Hematopoietic multipotent progenitor cell treated with erythropoietin and hydrocortisone succinate and interleukin-3 and kit ligand, for 6 days (in vitro differentiated cells): ENCODE results near the gene KCNK5.

Experiments used
- DNase-seq: peaks from one replicate; pipeline ENCODE4 v3.0.0-alpha.2; 2015

Gene KCNK5

DNA sequence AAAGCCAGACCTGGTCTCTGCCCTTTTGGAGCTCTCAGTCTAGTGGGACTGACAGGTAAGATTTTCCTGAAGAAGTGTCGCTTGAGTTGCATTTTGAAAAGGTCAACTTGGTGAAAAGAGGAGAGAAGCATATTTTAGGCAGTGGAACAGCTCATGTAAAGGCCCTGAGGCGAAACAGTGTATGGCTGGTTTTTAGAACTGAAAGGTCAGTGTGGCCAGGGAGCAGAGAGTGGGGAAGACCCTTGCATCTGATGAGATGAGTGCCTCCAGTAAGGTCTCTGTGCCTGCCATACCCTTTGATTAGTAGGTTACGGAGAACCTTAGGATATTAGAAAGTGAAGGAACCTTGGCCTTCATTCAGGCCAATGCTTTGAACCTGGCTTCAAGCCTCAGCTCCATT lies 58.4 kb downstream of the KCNK5 start:
- no peak for DNase-seq

DNA sequence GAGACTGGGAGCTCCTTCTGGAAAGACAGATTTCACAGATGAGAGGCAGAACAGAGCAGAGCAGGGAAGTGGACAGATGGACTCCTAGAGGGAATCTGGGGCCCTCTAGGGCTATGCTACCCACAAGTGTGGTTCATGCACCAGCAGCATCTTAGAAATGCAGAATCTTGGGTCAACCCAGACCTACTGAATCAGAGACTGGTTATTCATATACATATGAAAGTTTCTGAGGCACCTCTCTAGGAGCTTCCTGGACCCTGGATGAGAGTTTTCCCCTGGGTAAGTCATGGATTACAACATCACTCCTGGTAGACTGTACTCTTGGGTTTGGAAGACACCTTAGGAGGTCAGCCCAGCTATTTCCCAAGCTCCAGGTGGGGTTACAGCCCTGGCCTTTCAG lies 58.9 kb downstream of the KCNK5 start:
- DNase-seq: no peak

DNA sequence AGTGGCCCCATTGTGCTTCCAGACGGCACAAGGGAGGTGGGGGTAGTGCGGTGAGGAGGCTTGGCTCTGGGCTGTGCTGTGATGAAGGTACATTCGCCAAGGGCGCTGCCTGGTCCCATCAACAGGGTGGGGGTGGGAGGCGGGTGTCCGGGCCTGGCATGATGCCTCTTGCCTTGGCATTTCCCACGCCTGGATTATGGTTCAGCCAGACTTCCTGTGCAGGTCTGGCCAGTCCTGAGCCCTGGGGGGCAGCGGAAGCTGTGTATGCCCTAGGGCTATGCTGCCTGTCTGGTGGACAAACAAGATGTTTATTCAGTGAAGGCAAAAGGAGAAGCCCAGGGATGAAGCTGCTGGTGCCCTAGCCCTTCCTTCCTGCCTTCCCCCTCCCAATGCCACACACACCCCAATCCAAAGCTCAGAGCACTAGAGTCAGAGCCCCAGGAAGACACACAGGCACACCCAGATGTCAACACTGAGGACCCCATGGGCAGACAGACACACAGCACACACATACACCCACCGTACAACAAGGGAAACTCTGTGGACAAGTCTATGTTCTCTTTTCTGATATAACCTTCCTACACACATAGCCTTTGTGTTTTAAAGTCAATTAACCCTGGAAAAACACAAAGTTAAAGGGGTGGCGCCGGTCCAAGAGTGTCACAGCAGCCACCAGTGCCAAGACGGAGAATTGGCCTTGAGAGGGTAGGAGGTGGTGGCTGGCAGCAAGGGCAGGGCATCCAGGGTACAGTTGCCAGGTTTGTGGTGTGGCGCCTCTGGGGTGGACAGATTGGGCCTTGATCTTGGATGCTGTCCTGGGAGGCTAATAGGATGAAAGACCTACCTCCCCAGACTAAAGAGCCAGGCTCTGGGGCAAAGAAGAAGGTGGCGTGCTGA lies 59.6 kb downstream of the KCNK5 start:
- DNase-seq: no peak

DNA sequence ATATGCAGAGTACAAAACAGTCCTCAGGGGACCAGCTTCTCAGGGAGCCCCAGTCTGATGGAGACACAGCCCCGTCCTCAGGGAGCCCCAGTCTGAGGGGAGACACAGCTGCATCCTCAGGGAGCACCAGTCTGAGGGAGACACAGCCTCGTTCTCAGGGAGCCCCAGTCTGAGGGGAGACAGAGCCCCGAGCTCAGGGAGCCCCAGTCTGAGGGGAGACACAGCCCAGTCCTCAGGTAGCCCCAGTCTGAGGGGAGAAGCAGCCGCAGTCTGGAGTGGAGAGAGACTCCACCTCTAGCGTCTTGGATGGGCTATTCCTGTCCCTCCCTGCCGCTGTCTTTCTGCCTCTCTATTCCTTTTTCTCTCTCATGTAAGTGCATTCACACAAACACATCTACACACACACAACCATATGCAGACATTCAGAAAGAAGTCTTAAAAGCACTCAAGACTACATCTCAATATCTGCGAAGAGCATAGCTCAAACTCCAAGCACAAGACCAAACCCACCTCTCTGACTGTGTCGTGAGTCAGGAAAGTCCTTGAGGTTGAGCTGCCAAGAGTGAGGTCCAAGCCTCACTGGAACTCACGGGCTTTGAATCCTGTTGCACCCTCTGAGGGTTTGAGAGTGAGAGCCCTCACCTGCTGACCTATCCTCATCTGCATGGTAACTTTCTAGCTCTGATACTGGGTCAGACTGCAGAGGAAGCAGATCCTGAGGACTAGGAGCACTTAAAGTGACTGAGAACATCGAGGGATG lies 61.2 kb downstream of the KCNK5 start:
- no peak for DNase-seq

DNA sequence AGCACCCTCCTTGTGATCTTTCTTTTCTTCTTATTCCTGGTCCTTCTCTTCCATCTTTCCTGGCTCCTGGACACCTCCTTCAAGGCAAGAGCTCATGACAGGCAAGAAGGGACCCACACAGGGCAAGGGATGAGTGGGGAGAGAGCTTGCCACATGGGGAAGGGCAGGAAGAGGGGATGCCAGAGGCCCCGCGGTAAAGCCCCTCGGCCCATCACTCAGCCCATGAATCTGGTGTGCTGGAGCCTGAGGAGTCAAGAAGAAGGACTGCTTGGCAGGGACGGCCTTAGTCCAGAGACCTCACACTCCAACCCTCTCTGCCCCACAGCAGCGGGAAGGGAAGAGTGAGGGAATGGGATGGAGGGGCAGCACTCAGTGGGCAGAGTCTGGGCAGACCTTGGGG lies 62.0 kb downstream of the KCNK5 start:
- no peak for DNase-seq

DNA sequence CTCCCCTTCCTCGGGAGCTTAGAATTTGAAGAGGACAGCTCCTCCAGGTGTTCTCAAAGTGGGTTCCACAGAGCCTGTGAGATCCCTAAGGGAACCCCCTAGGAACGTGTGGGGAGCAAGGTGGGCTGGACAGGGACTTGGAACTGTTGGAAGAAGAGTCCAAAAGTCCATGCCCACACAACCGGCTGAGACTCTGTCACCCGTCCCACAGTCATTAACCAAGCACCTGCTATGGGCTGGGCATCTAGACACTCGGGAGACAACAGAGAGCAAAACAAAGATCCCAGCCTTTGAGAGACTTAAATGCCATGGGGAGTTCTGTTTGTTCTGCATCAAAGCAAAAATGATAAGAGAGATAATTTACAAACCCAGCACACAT lies 62.4 kb downstream of the KCNK5 start:
- no peak for DNase-seq

DNA sequence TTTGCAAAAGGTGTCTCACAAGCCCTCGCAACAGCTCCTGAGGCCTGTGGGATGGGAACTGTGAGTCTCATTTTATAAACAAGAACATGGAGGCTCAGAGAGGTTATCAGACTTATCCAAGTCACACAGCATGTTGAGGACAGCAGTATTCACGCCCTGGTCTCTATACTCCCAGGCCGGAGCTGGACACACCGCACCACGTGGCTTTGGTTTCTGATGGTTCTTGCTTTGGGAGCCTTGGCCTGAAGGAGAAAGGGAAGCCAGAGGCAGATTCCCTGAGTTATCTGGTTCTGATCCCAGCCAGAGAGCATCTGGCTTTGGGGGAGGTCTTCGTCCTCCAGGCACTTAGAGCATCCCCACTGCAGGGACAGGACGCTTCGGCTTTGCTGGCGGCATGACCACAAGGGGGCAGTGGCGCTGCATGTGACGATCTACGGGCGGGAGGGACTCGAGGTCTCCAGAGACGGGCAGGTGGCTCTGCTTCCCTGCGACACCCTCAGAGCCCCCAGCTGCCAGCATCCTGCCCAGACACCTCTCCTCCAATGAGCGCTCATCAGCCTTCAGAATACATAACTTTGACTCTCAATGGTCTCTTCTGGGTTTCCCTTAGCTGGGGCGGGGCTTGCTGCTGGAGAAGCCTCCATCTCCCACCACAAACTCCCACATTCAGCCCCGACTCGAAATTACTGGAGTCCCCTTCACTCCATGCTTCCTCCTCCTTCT lies 62.9 kb downstream of the KCNK5 start:
- DNase-seq: peak; percentile 90

DNA sequence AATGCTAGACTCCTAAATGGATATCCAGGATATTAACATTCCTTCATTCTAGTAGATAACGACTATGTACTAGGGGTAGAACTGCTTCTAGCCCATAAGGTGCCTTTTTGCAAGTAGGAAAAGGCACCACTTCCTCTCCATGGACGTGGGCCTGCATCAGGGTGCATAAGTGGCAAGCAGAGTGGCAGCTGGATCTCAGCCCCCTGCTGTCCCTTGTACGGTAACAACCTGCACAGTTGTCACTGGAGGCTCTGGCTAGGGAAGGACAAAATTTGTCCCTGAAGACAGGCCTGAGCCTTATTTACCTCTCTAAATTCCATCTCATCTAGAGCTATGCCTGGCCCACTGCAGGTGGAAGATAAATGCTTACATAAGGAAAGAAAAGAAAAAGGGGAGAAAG lies 71.8 kb downstream of the KCNK5 start:
- no peak for DNase-seq

DNA sequence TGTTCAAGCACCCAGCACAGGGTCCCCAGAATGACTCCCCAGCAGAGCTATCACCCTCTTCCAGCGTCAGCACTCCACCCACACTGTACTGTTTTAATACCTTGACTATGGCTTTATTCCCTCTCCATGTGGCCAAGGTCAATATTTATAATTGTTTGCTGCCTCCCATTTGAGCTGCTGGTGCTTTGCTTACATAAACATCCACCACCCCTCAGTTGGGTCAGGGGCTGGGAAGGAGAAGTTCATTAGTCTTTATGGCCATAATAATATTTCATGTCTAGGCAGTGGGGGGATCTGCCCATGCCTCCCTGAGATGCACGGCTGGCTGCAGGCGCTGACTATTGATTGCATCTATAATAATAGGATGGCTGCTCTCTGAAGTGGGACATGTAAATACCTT lies 72.5 kb downstream of the KCNK5 start:
- no peak for DNase-seq

DNA sequence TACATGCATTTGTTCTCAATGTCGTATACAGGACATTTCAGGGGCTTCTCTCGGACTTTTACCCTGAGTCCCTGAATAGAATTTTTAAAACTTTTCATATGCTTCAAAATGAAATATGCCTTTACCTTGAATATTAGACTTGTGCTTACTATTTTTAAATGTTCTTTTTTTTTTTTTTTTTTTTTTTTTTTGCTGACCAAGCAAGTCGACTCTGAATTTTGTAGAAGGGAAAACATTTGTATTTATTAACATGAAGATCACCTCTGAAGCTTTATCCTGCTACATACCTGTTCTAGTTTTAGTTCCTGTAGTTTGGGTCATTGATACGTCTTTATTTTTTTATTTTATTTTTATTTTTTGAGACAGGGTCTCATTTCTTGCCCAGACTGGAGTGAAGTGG lies 74.6 kb downstream of the KCNK5 start:
- DNase-seq: no peak

DNA sequence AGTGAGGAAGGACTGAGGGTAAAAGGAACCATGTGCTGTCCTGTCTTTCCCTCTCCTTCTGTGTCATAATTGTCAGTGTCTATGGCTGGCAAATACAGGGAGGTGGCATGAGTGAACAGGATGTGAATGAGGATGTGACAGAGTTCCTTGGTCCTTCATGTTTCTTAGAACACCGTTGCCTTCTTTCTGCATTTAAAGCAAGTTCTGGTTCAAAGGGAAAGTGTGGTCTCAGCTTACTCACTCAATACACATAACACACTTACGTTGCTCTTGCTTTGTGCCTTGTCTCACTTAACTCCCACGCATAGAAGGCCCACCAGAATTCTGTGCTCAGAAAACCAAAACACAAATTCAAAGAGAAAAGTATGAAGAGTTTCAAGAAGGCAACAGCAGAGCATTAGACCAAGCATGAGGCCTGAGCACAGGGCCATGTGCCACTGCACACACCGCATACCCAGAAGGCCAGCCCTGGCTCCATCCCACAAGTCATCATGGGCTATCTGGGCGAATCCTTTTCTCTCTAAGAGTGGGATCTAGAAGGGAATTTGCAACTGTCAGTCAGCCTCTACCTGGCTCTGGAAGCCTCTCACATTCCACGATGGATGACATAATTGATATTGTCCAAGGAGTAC lies 75.4 kb downstream of the KCNK5 start:
- no peak for DNase-seq

DNA sequence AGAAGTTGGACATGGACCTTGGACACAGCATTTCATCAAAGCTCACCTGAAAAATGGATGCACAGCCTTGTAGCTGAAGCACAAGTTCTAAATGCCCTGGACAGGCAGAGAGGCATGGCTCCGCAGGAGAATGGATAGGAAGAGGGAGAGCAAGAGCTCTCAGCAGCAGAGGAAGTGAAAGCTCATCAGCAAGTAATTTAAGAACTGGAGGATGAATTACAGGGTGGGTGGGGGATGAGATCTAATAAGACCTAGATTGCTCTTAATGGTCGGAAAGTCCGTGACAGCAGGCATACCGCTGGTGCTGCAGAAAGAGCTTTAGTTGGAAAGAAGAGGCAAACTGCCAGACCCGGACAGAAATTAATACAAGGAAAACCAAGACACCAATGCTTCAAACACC lies 77.0 kb downstream of the KCNK5 start:
- DNase-seq: no peak

DNA sequence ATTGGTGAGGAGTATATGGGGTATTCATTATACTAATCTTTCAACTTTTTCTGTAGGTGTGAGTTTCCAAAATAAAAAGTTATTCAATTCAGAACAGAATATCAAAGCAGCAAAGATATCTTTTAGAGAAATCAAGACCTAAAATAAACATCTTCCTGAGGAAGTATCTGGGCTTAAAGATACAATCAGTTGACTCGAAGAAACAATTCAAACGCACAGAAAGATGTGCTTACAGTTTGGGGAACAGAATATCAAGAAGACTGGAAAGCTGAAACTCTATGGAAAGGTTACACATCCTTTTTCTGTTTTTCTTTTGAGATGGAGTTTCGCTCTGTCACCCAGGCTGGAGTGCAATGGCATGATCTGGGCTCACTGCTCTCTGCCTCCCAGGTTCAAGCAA lies 78.1 kb downstream of the KCNK5 start:
- DNase-seq: no peak

DNA sequence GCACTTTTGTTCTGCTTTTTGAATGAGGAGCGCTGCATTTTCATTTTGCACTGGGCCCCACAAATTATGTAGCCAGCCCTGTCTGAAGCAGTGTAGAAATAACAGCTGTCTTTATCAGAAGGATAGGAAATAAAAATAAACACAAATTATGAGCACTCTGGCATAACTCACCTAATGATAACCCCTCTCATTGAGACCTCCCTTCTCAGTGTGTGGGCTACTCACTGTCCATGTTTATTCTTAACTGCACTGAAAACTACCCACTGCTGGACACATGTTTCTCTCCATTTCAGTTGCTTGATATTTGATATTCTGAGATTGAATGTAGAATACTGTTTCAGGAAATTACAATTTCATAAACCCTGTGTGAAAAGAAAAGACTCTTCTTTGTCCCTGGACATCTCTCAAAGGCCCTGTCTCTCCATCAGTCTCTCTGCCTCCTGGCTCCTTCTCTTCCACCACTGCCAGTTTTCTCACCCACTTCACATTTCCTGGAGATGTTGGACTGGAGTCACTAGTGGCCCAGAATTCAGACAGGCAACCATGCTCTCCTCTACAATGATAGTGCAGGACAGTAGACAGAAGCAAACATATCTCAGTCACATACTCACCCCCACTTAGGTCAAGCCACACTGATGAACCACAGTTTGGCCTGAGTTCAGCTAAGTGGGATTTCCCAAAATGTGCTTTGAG lies 84.6 kb downstream of the KCNK5 start:
- no peak for DNase-seq

DNA sequence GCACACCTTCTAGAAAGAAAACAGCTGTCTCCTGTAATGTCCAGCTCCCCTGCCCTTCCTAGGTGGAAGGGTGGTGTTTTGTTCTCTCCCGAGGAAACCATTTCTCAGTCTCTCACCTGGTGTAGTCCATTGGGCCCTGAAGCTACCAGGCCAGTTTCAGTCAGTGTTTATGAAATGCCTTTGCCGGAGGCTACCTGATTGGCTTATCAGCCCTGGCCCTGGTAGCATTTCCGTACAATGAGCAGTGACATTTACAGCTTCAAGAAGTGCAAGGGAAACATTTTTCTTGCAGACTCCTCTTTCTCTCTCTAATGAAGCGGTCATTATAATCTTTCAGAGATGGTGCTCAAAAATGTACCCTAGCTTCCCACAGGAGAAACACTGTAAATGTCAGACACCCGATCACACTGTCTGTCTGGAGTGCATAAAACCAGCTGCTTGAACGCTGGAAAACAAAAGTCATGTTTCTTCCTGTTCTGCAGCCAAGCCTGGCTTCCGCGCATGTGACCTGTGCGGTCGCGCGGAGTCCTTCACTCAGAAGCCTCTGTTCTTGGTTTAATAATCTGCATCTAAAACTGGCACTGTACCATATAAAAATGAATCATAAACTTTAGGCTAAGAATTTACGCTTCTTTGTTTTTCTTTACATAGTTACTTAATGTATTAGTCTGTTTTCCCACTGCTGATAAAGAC lies 85.9 kb downstream of the KCNK5 start:
- DNase-seq: no peak

DNA sequence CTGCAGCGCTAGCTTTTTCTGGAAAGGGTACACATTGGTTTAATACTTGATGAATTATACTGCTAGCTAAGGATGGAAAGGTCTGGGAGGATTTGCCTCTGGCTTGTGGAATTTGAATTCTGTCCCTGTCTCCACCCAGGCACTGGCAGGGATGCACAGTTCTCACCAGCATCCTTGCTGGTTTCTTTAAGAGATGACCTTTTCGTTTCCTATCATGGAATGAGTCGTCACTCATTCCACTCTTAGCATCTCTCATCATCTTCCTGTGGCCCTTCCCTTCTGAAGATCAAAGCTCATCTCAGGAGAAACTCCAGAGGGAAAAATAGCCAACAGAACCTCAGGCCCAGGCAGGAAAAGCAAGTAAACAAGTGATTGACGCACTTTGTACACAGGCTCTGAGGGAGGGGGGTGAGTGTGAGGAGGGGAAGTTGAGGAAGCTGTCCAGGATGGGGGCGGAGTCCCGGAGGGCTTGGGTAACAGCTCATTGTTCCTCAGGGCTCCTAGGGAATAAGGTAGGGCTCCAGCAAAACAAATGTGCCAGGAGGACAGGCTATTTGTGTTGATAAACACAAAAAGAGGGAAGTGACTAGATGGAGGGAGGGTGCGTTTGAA lies 88.6 kb downstream of the KCNK5 start:
- DNase-seq: no peak
